HG02642 (cell line): ENCODE results near the gene EIF2S1.
"Not testable (repeated sequence)": the region's sequence is repeated elsewhere in the genome, so short reads cannot be mapped to it uniquely, and the experiment has no call there.

Source experiments
- ATAC-seq: cut with Tn5 transposase; IDR thresholded peaks from one replicate; pipeline ENCODE4 v1.9.1; 2021; ENCODE audit warnings: mild to moderate bottlenecking; ENCODE audit not compliant: unreplicated experiment, poor library complexity

Gene EIF2S1

DNA sequence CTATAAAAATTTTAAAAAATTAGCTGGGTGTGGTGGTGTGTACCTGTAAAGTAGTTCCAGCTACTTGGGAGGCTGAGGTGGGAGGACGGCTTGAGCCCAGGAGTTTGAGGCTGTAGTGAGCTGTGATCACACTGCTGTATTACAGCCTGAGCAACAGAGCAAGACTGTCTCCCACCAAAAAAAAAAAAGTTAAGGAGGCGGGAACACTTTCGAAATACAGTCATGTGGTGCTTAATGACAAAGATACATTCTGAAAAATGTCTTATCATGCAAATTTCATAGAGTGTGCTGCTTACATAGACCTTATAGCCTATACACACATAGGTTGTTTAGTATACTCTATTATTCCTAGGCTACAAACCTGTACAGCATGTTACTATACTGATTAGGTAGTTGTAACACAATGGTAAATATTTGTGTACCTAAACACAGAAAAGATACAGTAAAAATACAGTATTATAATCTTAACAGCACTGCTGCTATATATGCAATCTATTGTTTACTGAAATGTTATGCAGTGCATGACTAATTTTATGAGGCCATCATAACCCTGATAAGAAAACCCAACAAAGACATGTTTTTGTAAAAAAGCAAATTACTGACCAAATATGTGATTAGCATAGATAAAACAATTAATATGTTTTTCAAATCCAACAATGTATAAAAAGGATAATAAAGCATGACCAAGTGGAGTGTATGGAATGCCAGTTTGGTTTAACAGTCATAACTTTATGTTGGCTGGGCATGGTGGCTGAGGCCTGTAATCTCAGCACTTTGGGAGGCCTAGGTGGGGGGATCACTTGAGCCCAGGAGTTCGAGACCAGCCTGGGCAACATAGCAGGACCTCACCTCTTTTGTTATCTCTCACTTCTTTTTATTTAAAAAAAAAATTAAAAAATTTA, 11.4 kb downstream of the EIF2S1 start:
- ATAC-seq = no peak

DNA sequence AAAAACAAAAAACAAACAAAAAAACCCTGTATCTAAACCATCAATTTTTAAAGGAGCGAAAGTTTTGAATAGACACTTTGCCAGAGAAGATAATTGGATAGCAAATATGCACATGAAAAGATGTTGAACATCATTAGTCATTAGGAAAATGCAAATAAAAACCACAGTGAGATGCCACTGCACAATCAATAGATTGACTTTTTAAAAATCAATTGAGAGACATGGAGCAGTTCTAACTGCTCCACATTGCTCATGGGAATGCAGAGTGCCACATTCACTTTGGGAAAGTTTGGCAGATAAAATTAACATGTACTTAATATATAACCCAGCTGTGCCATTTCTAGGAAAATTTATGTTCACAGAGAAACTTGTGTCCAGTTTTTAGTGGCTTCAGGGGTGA, 12.7 kb downstream of the EIF2S1 start:
- no peak for ATAC-seq

DNA sequence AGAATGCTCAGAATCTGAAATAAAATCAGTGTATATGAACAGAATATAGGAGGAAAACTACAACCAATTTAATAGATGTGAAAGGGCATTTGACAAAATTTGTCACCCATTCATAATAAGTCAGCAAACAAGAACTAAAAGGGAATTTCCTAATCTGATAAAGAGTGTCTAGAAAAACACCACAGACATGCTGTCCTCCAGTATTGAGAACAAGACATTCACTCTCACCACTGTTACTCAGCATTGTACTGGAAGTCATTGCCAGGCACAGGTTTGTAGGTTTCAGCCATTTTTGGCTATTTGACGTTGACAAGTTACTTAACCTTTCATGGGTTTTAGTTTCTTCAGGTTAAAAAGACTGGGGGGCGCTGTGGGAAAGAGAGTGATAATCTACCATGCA, 13.2 kb downstream of the EIF2S1 start:
- ATAC-seq = no peak

DNA sequence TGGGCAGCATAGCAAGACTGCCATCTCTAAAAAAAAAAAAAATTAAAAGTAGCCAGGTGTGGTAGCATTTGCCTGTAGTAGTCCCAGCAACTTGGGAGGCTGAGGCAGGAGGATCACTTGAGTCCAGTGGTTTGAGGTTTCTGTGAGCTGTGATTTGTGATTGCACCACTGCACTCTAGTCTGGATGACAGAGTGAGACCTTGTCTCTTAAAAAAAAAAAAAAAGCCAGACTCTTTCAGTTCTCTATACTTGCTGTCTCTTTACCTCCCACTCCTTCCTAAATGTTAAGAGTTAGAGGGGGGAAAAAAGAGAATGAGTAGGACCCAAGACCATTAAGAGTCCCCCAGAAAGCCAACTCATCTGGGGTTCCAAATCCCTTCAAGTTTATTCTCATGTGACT, 17.8 kb downstream of the EIF2S1 start:
- no peak for ATAC-seq

DNA sequence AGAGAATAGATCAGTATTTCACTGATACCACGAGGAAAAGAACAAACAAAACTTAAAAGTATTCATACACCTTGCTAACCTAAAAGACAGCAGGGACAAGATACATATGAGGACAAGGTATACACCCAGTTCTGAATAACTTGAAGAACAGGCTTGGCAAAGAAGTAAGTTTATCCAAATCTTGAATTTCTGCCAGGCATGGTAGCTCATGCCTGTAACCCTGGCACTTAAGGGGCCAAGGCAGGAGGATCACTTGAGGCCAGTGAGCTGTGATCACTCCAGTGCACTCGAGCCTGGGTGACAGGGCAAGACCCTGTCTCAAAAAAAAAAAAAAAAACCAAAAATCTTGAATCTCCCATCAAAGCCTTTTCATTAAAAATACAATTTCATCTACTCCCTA, 25.0 kb downstream of the EIF2S1 start:
- ATAC-seq = no peak

DNA sequence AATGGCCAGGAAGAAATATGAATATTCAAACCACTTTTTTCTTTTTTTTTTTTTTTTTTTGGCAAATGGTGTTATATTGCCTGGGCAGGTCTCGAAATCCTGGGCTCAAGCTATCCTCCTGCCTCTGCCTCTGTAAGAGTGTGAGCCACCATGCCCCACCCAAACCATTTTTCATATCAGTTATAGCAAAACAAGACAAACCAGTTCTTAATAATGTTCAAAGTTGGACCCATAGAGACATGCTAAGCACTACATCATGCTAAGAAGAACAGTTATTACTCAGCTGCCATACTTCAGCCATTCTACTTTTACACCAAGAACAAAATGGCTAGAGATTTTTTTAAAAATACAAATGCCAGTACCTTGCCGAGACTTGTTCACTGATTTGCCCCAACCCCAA, 25.5 kb downstream of the EIF2S1 start:
- ATAC-seq = no peak

DNA sequence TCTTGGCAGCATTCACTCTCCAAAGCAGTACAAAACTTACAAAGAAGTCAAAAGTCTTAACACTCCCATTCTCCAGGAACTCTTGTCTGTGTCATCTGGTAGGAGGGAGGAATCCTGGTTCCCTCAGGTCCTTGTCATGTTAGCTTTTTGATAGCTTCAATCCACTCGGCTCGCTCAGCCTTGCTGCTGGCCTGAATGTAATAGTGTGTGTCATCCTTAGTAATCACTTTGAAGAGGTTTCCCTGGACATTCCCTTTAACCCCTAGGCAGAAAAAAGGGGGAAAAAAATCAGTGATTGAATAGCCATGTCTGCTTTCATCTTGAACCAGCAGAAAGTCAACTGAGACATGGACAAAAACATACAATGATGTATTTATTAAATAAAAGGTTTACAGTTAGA, 27.1 kb downstream of the EIF2S1 start:
- no peak for ATAC-seq

DNA sequence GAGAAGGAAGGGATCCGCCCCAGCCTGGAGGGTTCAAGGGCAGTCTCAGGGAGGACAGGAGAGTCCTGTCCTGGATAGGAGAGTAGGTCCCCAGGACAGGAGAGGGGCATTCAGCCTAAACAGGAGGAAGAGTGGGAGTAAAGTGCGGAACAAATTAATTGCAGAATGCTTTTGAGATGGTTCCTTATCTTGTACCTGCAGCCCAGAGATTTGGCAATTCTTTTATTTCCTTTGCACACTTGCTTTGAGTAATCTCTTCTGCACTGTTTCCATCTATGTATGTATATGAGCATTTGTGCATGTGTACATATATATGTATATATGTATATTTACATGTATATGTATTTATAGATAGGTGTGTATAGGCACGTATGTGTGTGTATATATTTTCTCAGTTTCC, 29.1 kb downstream of the EIF2S1 start:
- no peak for ATAC-seq

DNA sequence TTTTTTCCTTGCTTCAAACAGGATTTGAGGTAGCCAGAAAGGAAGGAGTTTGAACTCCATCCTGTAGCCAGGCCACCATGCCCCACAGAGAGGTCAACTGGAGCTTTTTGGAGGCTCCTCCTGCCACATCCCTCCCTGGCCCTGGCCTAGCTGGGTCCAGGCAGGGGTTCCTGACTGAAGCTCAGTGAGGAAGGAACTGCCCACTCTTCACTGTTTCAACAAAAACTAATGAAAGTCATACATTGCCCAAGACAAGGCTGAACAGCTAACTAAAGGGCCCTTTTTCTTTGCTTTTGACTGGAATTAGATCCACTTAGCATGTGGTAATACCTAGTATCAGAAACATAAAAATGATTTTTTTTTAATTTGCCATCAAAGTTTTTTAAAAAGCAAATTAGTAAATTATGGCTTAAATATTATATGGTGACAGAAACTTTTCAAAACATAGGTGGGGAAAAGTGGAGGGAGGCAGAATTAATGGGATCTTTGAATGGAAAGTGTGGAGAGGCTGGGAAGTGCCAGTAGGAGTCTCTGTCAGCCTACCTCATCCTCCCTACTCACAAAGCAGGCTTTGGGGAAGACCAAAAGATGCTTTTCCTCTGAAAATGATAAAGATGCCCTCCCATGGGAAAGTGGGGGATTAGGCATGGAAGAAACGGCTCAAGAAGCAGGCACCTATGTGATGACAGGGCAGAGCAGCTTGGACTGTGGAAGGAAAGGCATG, 29.8 kb downstream of the EIF2S1 start:
- ATAC-seq = no peak

DNA sequence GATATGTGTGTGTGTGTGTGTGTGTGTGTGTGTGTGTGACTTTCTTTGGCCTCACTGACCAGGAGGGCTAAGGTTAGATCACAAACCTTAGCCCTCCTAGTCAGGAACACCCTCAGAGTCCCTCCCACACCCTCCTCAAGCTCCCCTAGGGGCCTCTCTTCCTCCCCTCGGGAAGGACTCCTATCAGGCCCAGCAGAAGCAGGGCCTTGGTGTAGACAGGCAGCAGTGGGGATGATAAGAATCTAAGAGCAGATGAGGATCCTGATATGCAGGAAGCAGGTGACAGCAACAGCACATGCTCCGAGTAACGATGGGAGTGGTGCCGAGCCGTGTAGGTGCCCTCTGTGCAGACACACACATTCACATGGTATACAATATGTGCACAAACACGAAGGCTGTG, 31.1 kb downstream of the EIF2S1 start:
- ATAC-seq = no peak

DNA sequence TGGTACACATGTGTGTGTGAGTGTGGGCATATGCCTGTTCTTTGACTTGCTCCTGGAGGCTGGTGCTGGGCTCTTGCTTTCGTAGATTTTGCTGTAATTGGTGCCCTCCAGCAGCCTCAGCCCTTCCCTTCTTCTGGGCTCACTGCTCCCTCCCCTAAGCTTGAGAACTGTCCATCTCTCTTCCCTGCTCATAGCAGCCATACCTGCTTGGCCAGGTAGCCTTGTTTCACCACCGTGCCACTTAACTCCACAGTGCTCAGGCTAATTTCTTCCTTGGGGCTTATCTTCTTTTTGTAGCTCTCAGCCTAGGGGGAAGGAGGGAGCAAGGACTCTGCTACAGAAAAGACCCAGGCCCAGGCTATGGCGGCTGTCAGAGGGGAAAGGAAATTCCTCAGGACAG, 32.0 kb downstream of the EIF2S1 start:
- no peak for ATAC-seq

DNA sequence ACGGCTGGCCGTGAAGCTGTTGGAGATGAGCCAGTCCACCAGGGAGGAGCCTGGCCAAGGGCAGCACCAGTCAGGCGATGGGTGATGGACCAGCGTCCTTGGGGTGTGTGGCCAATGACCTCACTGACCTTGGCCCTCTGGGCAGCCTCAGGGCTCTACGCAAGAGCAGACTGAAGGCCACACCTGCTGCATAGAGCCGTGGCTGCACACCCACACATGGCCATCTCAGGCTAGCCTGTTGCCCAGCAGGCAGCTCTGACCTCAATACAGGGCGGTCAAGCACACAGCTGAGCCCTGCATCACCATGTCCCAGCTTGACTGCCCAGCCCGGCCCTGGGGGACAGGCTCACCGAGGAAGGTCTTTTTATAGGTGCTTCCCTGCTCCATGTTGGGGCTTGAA, 32.7 kb downstream of the EIF2S1 start:
- no peak for ATAC-seq

DNA sequence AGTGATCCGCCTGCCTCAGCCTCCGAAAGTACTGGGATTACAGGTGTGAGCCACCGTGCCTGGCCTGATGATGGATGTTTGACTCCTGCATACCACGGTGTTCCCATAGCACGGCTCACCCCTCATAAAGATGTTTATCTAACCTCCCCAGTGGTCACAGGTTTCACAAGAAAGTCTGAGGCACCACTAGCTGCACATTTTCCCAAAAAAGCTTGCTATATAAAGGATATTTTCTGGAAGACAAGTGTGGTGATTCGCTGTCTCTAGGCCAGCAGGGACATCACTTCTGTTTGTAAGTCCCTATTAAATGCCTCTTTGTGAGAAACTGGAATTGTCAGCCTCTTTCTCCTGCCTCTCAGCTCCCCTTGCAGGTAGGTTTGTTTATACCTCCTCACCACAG, 33.6 kb downstream of the EIF2S1 start:
- no peak for ATAC-seq

DNA sequence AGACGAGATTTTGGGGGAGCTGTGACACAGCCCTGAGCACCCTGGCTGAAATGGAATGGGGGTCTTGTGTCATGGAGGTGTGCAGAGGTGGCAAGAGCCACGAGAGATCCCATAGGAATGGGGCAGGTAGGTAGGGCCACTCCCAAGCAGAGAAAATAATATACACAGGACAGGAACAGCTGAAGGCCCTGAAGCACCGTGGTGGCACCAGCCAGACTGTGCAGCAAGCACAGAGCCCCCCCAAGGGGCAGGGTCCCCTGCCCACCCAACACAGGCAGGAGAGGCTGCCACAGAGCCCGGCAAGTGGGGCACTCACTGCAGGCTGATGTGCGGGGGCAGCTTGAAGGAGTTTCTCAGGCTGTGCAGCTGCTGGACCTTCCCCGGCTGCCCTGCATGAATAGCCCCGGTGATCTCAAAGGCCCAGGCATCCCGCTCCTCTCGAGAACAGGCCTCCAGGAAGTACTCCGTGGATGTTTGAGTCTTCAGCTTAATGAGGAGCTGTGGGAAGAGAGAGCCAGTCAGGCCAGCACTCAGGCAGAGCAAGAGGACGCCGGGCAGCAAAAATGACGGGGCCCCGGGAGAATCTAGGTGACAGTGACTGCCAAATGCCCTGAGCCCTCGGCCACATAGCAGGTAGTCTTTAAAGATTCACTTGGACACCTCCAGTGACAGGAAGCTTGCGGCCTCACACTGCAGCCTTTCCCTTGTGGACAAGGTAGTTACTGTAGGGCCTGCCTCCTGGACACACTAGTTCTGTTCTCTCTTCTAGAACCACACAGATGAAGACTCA, 35.2 kb downstream of the EIF2S1 start:
- ATAC-seq = no peak

DNA sequence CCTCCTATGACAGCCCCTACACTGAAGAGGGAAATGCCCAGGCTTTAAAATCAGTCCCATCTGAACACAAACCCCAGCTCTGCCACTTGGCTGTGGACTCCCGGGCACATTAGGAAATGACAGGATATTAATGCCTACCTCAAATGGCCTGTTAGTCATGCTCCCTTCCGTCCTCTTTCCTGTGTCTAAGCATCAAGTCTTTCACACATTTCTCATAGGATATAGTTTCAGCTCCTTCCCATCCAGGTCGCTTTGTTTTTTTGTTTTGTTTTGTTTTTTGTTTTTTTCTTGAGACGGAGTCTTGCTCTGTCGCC, 35.7 kb downstream of the EIF2S1 start:
- ATAC-seq = no peak

DNA sequence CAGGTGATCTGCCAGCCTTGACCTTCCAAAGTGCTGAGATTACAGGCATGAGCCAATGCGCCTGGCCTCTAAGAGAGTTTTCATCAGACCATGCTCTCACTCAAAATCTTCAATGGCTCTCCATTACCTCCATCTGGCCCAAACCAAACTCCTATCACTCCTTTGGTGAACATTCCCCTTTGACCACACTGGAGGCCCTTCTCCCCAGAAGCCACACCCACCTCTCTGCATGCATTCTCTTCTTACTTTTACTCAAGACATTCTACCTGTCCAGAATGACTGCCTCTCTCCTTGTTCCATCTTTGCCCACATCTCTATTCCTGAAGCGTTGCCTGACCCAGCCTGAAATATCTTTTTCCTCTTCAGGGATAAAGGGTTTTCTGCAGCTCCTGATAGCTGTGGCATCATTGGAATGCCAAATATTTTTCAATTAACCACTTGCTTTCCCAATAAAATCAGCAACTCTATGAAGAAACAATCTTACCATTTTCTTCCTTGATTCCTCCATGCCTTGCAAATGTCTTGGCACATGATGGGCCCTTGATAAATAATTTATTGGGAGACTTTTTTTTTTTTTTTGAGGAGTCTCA, 36.3 kb downstream of the EIF2S1 start:
- no peak for ATAC-seq

DNA sequence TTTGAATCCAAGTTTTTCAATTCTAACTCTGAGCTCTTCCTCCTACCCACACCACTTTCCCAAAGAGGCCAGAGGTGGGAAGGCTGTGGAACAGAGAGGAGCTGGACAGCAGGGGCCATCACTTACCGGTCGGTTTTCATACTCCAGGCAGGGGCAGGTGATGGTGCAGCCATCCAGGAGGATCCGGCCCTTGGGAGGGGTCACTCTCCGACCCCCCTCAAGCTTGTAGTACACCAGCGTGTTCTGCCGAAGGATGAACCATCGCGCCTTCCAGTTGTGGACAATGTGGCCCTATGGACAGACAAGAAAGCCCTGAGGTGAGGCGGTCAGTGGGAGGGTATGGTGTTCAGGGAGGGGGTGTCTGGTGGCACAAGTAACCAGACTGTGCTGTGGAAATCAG, 37.4 kb downstream of the EIF2S1 start:
- no peak for ATAC-seq

DNA sequence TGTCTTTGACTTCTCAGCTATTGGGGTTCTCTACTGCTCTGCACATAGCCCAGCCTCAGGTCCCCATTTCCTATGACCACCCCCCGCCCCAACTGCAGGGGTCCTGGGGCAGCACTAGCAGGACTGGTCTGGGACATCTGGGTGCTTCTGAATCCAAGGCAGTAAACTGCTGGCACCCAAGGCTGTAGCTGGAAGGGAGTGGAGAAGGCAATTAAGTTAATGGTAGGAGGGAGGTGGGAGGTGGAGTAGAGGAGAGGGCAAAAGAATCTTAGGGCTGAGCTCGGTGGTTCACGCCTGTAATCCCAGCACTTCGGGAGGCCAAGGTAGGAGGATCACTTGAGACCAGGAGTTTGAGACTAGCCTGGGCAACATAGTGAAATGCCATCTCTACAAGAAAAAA, 40.3 kb downstream of the EIF2S1 start:
- no peak for ATAC-seq

DNA sequence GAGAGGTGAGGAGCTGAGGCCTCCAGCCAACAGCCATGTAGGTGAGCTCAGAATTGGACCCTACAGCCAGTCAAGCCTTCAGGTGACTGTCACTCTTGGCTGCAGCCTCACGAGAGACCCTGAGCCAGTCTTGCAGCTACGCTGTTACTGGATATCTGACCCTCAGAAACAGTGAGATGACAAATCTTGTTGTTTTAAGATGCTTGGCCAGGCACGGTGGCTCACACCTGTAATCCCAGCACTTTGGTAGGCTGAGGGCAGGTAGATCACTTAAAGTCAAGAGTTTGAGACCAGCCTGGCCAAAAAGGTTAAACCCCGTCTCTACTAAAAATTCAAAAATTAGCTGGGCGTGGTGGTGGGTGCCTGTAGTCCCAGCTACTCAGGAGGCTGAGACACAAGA, 45.6 kb downstream of the EIF2S1 start:
- ATAC-seq = no peak

DNA sequence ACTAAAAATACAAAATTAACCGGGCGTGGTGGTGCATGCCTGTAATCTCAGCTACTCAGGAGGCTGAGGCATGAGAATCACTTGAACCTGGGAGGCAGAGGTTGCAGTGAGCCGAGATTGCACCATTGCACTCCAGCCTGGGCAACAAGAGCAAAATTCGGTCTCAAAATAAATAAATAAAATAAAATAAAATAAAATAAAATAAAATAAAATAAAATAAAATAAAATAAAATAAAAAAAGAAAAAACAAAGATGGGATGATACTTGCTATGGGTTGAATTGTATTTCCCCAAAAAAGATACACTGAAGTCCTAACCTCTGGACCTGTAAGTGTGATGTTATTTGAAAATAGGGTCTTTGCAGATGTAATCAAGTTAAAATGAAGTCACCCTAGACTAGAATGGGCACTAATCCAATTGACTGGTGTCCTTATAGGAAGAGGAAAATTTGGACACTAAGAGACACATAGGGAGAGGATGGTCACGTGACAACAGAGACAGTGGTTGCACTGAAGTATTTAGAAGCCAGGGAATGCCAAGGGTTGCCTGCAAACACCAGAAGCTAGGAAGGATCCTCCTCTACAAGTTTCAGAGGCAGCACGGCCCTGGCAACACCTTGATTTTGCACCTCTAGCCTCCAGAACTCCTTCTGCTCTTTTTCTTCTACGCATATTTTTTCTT, 48.1 kb downstream of the EIF2S1 start:
- not testable (repeated sequence) for ATAC-seq
